Thyroid gland (tissue), 4 donors: Measurements from ENCODE around the gene RMND5A.

Experiments used
- POLR2A ChIP-seq, 2 donors: fragments of 450-650 bp; IDR thresholded peaks; one replicate each; pipeline ENCODE4 v1.6.1; 2017; ENCODE audit warnings: antibody characterized with exemption in 2 of 2, mild to moderate bottlenecking in 2 of 2, moderate library complexity in 1 of 2
- TF ChIP-seq, protein P1 (sequence below), 6 experiments: fragments of 200-600 bp in 3 of 6; fragments of 450-650 bp in 3 of 6; sonication (generic) in 3 of 6; IDR thresholded peaks; one replicate each; pipeline ENCODE4 v1.5.1; 2016 to 2019; ENCODE audit warnings: antibody characterized with exemption in 6 of 6, mild to moderate bottlenecking in 2 of 6, inconsistent platforms in 1 of 6, moderate library complexity in 1 of 6

DNA sequence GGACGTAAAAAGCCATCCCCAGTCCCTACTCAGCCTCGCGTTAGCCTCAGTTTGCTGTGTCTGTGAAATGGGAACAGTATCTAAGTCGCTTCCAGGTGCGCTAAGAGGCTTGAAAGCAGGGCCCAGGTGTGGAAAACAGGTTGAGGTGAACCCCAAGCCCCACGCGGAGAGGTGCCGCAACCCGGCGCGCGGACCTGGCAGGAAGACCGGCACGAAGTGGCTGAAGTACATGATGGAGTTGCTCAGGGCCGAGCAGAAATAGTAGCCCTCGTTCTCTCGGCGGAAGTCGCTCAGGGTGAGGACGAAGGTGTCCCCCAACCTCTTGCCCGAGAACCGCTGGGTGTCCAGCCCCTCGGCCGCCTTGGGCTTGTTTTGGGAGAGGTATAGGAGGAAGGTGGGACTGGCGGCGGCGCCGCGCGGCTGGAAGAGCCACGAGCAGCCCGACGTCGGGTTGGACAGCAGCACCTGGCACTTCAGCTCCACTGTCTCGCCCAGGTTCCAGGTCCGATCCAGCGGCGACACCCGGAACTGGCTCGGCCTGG lies 70.1 kb downstream of the RMND5A start:
- TF ChIP-seq, protein P1, sequence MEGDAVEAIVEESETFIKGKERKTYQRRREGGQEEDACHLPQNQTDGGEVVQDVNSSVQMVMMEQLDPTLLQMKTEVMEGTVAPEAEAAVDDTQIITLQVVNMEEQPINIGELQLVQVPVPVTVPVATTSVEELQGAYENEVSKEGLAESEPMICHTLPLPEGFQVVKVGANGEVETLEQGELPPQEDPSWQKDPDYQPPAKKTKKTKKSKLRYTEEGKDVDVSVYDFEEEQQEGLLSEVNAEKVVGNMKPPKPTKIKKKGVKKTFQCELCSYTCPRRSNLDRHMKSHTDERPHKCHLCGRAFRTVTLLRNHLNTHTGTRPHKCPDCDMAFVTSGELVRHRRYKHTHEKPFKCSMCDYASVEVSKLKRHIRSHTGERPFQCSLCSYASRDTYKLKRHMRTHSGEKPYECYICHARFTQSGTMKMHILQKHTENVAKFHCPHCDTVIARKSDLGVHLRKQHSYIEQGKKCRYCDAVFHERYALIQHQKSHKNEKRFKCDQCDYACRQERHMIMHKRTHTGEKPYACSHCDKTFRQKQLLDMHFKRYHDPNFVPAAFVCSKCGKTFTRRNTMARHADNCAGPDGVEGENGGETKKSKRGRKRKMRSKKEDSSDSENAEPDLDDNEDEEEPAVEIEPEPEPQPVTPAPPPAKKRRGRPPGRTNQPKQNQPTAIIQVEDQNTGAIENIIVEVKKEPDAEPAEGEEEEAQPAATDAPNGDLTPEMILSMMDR (IDR thresholded peaks at IDR 0.05), result no peak
- TF ChIP-seq POLR2A (IDR thresholded peaks at IDR 0.05), result no peak
